Hematopoietic multipotent progenitor cell (in vitro differentiated cells): Measurements from ENCODE around the gene GNRH2. TPM values are rescaled to one million over a fixed set of nuclear protein-coding genes. Genes with fewer than 3 reads are reported as not detected.
"Not testable (repeated sequence)": the region's sequence is repeated elsewhere in the genome, so short reads cannot be mapped to it uniquely, and the experiment has no call there.

Source experiments
- DNase-seq, 3 donors: peaks; one replicate each; pipeline ENCODE4 v3.0.0-alpha.2; 2011 to 2015; ENCODE audit warnings: low read depth in 2 of 3, low spot score in 2 of 3
- total RNA-seq: library from RNA; depleted of rRNA; stranded (reverse); fragments of >200 nt; gene quantifications from one replicate; pipeline ENCODE4 v1.2.3, GENCODE V29; 2012

The GNRH2 gene
- total RNA-seq, 1 donor = 0.54 TPM

DNA sequence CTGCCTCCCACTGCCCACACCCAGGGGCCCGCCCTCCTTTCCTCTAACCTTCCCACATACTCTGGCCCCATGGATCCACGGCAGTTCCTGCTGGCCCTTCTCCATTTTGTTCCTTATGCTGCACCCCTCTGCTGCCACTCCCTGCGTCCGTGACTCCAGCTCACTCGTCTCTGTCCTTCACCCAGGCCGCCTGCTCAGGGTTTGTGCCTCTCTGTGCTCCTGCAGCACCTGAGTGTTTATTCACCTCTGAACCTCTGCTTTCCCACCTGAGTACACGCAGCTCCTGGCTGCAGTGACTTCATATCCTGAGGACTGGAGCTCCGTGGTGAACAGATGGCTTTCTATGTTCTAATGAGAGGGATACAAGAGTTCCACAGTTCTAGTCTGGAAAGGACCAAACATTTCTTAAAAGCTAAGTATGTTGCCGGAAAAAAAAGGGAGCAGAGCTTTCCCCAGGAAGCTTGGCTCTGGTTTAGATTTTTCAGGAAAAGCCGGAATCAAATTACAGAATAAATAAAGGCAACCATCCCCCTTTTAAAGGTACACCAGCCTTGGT lies 1.5 kb upstream of the GNRH2 start:
- no peak for DNase-seq

GRCh38 chr20:3042625-3043024 lies 797 bp upstream of the GNRH2 start:
- DNase-seq = no peak

DNA sequence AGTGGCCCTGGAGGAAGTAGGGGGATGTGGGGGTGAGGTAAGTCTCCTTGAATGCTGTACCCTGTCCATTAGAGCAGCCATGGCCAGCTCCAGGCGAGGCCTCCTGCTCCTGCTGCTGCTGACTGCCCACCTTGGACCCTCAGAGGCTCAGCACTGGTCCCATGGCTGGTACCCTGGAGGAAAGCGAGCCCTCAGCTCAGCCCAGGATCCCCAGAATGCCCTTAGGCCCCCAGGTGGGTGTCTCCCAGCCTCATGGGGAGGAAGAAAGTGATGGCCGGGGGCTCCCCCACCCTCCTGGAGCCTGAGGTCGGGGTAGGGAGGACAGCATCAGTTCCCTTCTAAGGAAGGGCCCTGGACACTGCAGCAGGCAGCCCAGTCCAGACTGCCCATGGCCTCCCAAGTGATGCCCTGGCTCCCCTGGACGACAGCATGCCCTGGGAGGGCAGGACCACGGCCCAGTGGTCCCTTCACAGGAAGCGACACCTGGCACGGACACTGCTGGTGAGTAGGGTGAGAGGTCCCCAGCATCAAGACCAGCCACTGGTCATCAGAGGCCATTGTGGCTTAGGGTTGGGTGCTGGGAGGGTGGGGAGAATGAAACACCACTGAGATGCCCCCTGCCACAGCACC lies 1.0 kb downstream of the GNRH2 start:
- DNase-seq = no peak

- DNase-seq = peak in 2 of 3 donors; percentile 66 to 79
These were observed 1.8 kb downstream of the GNRH2 start for GRCh38 chr20:3045042-3045815.

DNA sequence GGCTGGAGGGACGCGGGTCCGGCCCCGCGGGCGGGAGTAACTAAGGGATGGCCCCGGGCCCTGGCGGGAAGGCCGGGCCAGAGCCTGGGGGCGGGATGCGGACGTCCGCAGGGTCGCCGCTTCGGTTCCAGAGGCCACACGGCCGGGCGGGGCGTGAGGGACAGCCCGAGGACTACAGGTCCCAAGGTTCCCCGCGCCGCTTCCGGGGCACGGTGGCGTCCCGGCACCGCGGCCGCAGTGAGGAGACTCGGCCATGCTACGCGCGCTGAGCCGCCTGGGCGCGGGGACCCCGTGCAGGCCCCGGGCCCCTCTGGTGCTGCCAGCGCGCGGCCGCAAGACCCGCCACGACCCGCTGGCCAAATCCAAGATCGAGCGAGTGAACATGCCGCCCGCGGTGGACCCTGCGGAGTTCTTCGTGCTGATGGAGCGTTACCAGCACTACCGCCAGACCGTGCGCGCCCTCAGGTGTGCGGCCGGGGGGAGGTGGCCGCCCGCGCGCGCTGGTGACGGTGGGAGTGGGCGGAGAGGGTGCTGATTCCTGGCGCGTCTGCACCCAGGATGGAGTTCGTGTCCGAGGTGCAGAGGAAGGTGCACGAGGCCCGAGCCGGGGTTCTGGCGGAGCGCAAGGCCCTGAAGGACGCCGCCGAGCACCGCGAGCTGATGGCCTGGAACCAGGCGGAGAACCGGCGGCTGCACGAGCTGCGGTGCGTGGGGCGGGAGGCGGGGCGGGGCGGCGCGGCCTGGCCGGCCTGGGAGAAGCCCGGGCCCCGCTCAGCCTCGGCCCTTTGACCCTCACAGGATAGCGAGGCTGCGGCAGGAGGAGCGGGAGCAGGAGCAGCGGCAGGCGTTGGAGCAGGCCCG lies 2.6 kb downstream of the GNRH2 start, which contains the start of gene MRPS26:
Gene MRPS26 (plus strand): TSS at position 237 of the 861 bp plus-strand sequence. CDS start 17 bp downstream, at position 254.
- peak; percentile 58 to 85 (median 80) for DNase-seq

DNA sequence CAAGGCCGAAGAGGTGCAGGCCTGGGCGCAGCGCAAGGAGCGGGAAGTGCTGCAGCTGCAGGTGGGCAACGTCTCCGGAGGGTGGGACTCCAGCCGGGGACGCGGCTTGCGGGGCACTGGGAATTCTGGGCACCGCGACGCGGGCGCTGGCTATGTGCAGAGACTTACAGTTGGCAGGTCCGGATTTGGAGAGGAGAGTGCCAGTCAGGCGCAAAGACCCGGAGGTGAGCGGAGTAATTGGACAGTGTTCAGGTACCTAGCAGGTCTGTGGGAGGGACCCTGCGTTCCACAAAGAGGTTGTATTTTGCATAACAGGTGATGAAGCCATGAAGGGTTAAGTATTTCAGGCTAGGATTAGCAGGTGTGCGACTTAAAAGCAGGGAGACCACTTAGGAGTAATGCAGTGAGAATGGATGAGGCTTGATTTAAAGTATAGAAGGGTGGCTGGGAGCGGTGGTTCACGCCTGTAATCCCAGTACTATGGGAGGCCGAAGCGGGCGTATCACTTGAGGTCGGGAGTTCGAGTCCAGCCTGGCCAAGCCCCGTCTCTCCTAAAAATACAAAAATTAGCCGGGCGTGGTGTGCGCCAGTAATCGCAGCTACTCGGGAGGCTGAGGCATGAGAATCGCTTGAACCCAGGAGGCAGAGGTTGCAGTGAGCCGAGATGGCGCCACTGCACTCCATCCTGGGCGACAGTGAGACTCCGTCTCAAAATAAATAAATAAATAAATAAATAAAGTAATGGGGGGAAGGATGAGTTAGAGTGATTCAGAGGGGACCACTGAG lies 3.4 kb downstream of the GNRH2 start:
- no peak for DNase-seq

- DNase-seq = peak in 1 of 3 donors; percentile 48
These were observed 4.3 kb downstream of the GNRH2 start for GRCh38 chr20:3047486-3048419.

DNA sequence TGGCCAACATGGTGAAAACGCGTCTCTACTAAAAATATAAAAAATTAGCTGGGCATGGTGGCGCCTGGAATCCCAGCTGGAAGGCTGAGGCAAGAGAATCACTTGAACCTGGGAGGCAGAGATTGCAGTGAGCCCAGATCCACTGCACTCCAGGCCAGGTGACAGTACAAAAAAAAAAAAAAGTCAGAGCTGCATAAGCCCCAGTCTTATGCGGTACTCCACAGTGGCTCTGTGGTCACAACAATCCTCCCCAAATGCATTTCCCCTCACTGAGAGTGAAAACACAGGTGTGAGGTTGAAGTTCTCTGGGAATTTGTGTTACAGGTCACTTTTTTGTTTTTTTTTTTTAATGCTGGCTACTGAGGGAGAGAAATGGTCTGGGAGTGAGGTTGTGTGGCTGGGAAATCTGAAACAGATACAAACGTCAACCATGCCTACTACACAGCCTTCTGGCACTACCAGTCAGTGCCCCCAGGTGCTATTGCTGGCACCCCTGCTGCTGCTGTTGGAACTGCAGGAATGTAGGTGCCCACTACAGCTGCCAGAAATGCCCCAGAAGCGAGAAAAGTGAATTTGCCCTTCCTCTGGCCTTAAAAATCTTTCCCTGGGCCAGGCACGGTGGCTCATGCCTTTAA lies 8.1 kb downstream of the GNRH2 start:
- peak in 1 of 3 donors; percentile 33 for DNase-seq

DNA sequence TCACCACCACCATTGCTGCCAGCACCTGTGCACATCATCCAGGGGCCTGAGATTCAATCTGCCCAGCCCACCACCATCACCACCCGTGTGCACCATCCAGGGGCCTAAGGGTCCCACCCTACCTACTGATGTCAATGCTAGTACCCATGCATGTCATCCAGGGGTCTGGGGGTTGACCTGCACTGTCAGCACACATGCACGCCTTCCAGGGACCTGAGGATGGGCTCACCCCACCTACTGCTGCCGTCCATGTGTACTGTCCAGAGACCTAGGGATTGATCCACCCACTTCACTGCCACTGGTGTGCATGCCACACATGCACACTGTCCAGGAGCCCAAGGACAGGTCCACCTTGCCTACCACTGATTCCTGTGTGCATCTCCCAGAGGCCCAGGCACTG lies 16.1 kb downstream of the GNRH2 start:
- no peak for DNase-seq

- not testable (repeated sequence) for DNase-seq
These were observed 20.7 kb downstream of the GNRH2 start for GRCh38 chr20:3064119-3064518.

GRCh38 chr20:3067139-3068014 lies 24.0 kb downstream of the GNRH2 start:
- DNase-seq = no peak

GRCh38 chr20:3068075-3068474 lies 24.7 kb downstream of the GNRH2 start:
- no peak for DNase-seq

- DNase-seq = peak in 1 of 3 donors; percentile 68
These were observed 25.8 kb downstream of the GNRH2 start for GRCh38 chr20:3068986-3069900.

DNA sequence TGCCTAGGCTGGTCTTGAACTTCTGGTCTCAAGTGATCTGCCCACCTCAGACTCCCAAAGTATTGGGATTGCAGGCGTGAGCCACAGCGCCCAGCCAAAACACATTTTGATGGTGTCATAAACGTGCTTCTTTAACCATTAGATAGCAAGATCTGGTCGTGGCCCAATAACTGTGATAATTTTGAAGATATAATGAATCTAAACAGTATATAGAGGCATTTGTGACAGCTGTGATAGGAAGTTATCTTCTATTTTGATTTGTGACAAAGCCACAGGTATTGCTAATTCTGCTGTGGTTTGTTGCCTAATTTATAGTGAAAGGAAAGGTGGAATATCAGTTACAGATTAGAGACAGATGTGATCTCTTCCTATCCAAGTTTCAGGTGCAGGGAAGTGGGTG lies 27.3 kb downstream of the GNRH2 start:
- DNase-seq = no peak

DNA sequence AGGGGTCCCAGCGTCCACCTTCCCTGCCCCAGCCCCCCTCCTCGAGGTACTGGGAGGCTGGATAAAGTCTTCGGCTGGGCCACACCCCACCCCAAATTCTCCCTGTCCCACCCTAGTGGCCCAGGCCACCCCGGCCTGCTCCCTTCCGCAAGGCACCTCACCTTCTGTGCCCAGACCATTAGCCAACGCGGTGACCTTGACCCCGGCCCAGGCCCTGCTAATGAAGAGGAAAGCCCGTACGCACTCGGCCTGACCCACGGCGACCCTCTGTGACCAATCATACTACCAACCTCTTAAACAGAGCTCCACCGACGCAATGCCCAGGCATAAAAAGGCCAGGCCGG lies 27.8 kb downstream of the GNRH2 start:
- DNase-seq = no peak
